ENCODE results near the gene MARCHF6.
"Not testable (repeated sequence)": the region's sequence is repeated elsewhere in the genome, so short reads cannot be mapped to it uniquely, and the experiment has no call there.

MARCHF6 gene, protein sequence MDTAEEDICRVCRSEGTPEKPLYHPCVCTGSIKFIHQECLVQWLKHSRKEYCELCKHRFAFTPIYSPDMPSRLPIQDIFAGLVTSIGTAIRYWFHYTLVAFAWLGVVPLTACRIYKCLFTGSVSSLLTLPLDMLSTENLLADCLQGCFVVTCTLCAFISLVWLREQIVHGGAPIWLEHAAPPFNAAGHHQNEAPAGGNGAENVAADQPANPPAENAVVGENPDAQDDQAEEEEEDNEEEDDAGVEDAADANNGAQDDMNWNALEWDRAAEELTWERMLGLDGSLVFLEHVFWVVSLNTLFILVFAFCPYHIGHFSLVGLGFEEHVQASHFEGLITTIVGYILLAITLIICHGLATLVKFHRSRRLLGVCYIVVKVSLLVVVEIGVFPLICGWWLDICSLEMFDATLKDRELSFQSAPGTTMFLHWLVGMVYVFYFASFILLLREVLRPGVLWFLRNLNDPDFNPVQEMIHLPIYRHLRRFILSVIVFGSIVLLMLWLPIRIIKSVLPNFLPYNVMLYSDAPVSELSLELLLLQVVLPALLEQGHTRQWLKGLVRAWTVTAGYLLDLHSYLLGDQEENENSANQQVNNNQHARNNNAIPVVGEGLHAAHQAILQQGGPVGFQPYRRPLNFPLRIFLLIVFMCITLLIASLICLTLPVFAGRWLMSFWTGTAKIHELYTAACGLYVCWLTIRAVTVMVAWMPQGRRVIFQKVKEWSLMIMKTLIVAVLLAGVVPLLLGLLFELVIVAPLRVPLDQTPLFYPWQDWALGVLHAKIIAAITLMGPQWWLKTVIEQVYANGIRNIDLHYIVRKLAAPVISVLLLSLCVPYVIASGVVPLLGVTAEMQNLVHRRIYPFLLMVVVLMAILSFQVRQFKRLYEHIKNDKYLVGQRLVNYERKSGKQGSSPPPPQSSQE

GRCh38 chr5:10353241-10354047 lies at the start of gene MARCHF6:
Gene MARCHF6, plus strand, starts transcription at chr5:10353695. Its CDS starts 204 bp downstream, at chr5:10353899.
- Histone ChIP-seq H3K36me3 (ENCODE audit: control insufficient read depth, insufficient read depth, low read length) (no peaks in the 10 kb centered on the region), H3K27me3 (ENCODE audit: control insufficient read depth, insufficient read depth, low read length) (no peaks in the 10 kb centered on the region), H3K4me3 (ENCODE audit: low read length) (peak within 1 kb of the TSS; percentile 88), H3K4me1 (ENCODE audit: control insufficient read depth, insufficient read depth, low read length) (peaks cover 9% of the 10 kb centered on the region), H3K27ac (ENCODE audit: low read depth, low read length) (peak within 1 kb of the TSS; percentile 95), H3K9ac (ENCODE audit: low read length) (peak within 1 kb of the TSS; percentile 90)

GRCh38 chr5:10303699-10304170 lies 49.8 kb upstream of the MARCHF6 start:
- Histone ChIP-seq H3K4me3 (ENCODE audit: low read length) (no peak overlapping the region), H3K27me3 (ENCODE audit: control insufficient read depth, insufficient read depth, low read length) (no peaks in the 10 kb centered on the region), H3K9ac (ENCODE audit: low read length) (no peak overlapping the region), H3K4me1 (ENCODE audit: control insufficient read depth, insufficient read depth, low read length) (no peaks in the 10 kb centered on the region), H3K36me3 (ENCODE audit: control insufficient read depth, insufficient read depth, low read length) (no peaks in the 10 kb centered on the region), H3K27ac (ENCODE audit: low read depth, low read length) (no peak overlapping the region)

GRCh38 chr5:10304932-10305331 lies 48.6 kb upstream of the MARCHF6 start:
- no peak overlapping the region for H3K4me3 ChIP-seq (ENCODE audit: low read length)
- no peaks in the 10 kb centered on the region for H3K36me3 ChIP-seq (ENCODE audit: control insufficient read depth, insufficient read depth, low read length)
- no peaks in the 10 kb centered on the region for H3K27me3 ChIP-seq (ENCODE audit: control insufficient read depth, insufficient read depth, low read length)
- no peaks in the 10 kb centered on the region for H3K4me1 ChIP-seq (ENCODE audit: control insufficient read depth, insufficient read depth, low read length)
- no peak overlapping the region for H3K27ac ChIP-seq (ENCODE audit: low read depth, low read length)
- no peak overlapping the region for H3K9ac ChIP-seq (ENCODE audit: low read length)

DNA sequence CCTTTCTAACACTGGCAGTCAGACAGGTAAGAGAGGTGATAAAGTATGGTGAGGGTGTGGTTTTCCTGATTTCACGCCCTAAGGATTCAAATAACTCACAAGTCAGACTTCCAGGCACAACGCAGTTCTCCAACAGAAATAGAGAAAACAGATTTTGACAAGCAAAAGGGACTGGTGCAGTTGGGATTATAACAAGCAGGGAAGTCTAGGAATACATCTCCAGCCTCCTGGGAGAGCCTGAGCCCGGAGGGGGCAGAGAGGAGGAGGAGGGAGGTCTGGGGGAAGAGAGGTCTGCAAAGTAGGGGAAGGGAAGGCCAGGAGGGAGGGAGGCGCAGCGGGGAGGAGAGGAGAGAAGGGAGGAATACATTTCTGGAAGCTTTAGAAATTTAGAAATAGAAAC lies 47.4 kb upstream of the MARCHF6 start:
- Histone ChIP-seq H3K9ac (ENCODE audit: low read length) (no peak overlapping the region), H3K4me1 (ENCODE audit: control insufficient read depth, insufficient read depth, low read length) (no peaks in the 10 kb centered on the region), H3K27ac (ENCODE audit: low read depth, low read length) (no peak overlapping the region), H3K4me3 (ENCODE audit: low read length) (peak overlapping the region; percentile 78), H3K36me3 (ENCODE audit: control insufficient read depth, insufficient read depth, low read length) (no peaks in the 10 kb centered on the region), H3K27me3 (ENCODE audit: control insufficient read depth, insufficient read depth, low read length) (no peaks in the 10 kb centered on the region)

- Histone ChIP-seq H3K27ac (ENCODE audit: low read depth, low read length) (peak overlapping the region; percentile 76), H3K36me3 (ENCODE audit: control insufficient read depth, insufficient read depth, low read length) (no peaks in the 10 kb centered on the region), H3K4me3 (ENCODE audit: low read length) (peak overlapping the region; percentile 78), H3K4me1 (ENCODE audit: control insufficient read depth, insufficient read depth, low read length) (no peaks in the 10 kb centered on the region), H3K27me3 (ENCODE audit: control insufficient read depth, insufficient read depth, low read length) (no peaks in the 10 kb centered on the region), H3K9ac (ENCODE audit: low read length) (no peak overlapping the region)
These were observed 46.7 kb upstream of the MARCHF6 start for GRCh38 chr5:10306806-10307205.

DNA sequence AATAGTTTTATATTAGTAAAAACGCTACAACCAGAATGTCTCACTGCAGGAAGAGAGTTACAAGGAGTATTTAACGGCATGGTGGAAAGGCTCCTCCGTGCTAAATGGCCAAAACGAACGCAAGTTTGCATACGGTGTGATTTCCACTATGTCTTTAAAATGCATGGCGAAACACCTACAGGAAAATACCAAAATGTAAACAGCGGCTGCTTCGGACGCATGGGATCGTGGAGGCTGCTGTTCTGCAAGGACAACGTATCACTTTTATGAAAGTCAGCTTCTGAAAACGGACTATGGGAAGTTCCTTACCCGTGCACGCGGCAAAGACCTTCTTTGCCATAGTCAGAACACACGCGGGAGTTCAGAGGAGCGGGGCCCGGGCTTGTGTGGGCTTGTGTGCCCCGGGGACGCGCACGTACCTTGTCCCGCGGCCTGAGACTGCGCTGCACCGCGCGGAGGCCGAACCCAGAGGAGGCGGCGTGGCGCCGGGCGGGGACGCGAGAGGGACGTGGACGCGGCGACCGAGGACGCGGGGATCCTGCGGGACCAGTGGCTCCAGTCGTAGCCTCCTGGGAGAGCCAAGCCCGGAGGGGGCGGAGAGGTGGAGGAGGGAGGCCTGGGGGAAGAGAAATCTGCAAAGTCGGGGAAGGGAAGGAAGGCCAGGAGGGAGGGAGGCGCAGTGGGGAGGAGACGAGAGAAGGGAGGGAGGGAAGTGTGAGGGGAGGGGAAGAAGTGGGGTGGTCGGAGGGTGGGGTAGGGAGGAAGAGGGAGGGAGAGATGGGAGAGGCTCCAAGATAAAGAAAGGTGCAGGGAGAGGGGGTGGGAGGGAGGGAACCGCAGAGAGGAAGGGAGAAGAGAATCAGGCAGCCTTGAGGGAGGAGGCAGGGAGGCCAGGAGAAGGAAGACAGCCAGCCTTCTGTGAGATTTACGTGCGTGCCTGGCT lies 46.0 kb upstream of the MARCHF6 start, which contains the start of gene CMBL:
Gene CMBL, minus strand, starts transcription at position 697 of the 943 bp plus-strand sequence. CDS start 17,140 bp downstream, outside the sequence.
- Histone ChIP-seq H3K36me3 (ENCODE audit: control insufficient read depth, insufficient read depth, low read length) (no peaks in the 10 kb centered on the region), H3K4me1 (ENCODE audit: control insufficient read depth, insufficient read depth, low read length) (no peaks in the 10 kb centered on the region), H3K9ac (ENCODE audit: low read length) (peak within 1 kb of the TSS; percentile 70), H3K4me3 (ENCODE audit: low read length) (peak within 1 kb of the TSS; percentile 78), H3K27ac (ENCODE audit: low read depth, low read length) (peak within 1 kb of the TSS; percentile 76), H3K27me3 (ENCODE audit: control insufficient read depth, insufficient read depth, low read length) (no peaks in the 10 kb centered on the region)

DNA sequence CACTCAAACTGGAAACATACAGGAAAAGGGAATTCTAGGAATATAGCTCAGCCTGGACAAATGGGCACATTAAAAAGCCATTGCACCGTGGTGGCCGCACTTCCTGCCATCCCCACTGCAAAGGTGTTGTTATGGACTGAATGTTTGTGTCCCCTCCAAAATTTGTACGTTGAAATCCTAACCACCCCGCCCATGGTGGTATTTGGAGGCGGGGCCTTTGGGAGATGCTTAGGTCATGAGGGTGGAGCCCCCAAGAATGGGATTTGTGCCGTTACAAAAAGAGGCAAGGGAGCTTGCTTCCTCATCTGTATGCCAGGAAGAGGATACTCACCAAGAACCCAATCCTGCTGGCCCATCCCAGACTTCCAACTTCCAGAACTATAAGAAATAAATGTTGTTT lies 44.7 kb upstream of the MARCHF6 start:
- Histone ChIP-seq H3K9ac (ENCODE audit: low read length) (no peak overlapping the region), H3K27me3 (ENCODE audit: control insufficient read depth, insufficient read depth, low read length) (no peaks in the 10 kb centered on the region), H3K36me3 (ENCODE audit: control insufficient read depth, insufficient read depth, low read length) (no peaks in the 10 kb centered on the region), H3K4me3 (ENCODE audit: low read length) (no peak overlapping the region), H3K27ac (ENCODE audit: low read depth, low read length) (no peak overlapping the region), H3K4me1 (ENCODE audit: control insufficient read depth, insufficient read depth, low read length) (no peaks in the 10 kb centered on the region)

- Histone ChIP-seq H3K4me1 (ENCODE audit: control insufficient read depth, insufficient read depth, low read length) (no peaks in the 10 kb centered on the region), H3K4me3 (ENCODE audit: low read length) (no peak overlapping the region), H3K36me3 (ENCODE audit: control insufficient read depth, insufficient read depth, low read length) (no peaks in the 10 kb centered on the region), H3K27ac (ENCODE audit: low read depth, low read length) (no peak overlapping the region), H3K9ac (ENCODE audit: low read length) (no peak overlapping the region), H3K27me3 (ENCODE audit: control insufficient read depth, insufficient read depth, low read length) (no peaks in the 10 kb centered on the region)
These were observed 43.3 kb upstream of the MARCHF6 start for GRCh38 chr5:10310066-10310779.

- H3K36me3 ChIP-seq (ENCODE audit: control insufficient read depth, insufficient read depth, low read length); H3K27me3 ChIP-seq (ENCODE audit: control insufficient read depth, insufficient read depth, low read length); H3K9ac ChIP-seq (ENCODE audit: low read length); H3K4me1 ChIP-seq (ENCODE audit: control insufficient read depth, insufficient read depth, low read length); H3K4me3 ChIP-seq (ENCODE audit: low read length); H3K27ac ChIP-seq (ENCODE audit: low read depth, low read length): not testable (repeated sequence)
These were observed 42.5 kb upstream of the MARCHF6 start for GRCh38 chr5:10310835-10311570.

DNA sequence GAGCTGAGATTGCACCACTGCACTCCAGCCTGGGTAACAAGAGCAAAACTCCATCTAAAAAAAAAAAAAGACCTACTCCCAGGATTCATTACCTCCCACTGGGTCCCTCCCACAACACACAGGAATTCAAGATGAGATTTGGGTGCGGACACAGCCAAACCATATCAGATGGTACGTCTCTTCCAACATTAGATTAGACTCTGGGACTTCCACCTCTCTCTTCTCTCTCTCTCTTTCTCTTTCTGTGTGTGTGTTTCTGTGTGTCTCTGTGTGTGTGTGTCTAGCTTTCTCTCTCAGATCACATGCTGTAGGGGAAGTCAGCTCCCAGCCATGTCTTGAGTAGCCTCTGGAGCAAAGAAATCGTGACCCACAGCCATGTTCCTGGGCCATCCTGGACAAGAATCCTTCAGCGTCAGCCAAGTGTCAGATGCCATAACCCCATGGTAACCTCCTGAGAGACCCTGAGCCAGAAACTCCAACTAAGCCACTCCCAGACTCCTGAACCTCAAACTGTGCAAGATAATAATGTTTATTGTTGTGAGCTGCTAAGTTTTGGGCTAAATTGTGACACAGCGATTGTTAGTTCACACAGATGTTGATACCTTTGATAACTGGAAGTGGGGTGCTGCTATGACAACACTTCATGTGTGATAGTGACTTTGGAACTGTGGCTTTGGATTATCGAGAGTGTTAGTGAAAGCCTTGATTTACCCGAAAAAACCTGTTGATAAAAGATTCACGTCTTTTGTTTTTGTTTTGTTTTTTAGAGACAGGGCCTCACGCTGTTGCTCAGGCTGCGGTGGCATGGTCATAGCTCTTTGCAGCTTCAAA lies 41.7 kb upstream of the MARCHF6 start:
- Histone ChIP-seq H3K27ac (ENCODE audit: low read depth, low read length) (no peak overlapping the region), H3K4me3 (ENCODE audit: low read length) (no peak overlapping the region)

More for the DNA sequence above, 41.7 kb upstream of the MARCHF6 start:
- no peaks in the 10 kb centered on the region for H3K4me1 ChIP-seq (ENCODE audit: control insufficient read depth, insufficient read depth, low read length)
- no peak overlapping the region for H3K9ac ChIP-seq (ENCODE audit: low read length)
- H3K27me3 ChIP-seq (ENCODE audit: control insufficient read depth, insufficient read depth, low read length) = no peaks in the 10 kb centered on the region
- no peaks in the 10 kb centered on the region for H3K36me3 ChIP-seq (ENCODE audit: control insufficient read depth, insufficient read depth, low read length)

All from rectal smooth muscle tissue (tissue), 1 donor.